ACC112 (cell line): ENCODE measurements around the gene TIGD1.

Source experiments
- H2AFZ ChIP-seq: fragments of 200-600 bp; sonication (generic); one replicate; pipeline ENCODE4 v1.6.0; 2017; ENCODE audit warnings: antibody characterized with exemption, low read length; ENCODE audit not compliant: unreplicated experiment
- H3K27ac ChIP-seq: fragments of 200-600 bp; sonication (generic); 2 replicates; pipeline ENCODE4 v1.5.1; 2014; ENCODE audit warnings: low read depth, mild to moderate bottlenecking, antibody characterized with exemption, low read length, moderate library complexity
- H3K27me3 ChIP-seq: fragments of 200-600 bp; sonication (generic); 2 replicates; pipeline ENCODE4 v1.6.1; 2014; ENCODE audit warnings: mild to moderate bottlenecking, antibody characterized with exemption, low read length, moderate library complexity, mixed read lengths; ENCODE audit not compliant: insufficient read depth
- H3K36me3 ChIP-seq: fragments of 200-600 bp; sonication (generic); 2 replicates; pipeline ENCODE4 v1.6.1; 2016; ENCODE audit warnings: mild to moderate bottlenecking, antibody characterized with exemption, low read length, moderate library complexity, mixed read lengths; ENCODE audit not compliant: insufficient read depth
- H3K4me1 ChIP-seq: fragments of 200-600 bp; sonication (generic); one replicate; pipeline ENCODE4 v1.6.1; 2016; ENCODE audit warnings: low read length, mixed read lengths; ENCODE audit not compliant: insufficient read depth, unreplicated experiment, control insufficient read depth
- H3K4me3 ChIP-seq: fragments of 200-600 bp; sonication (generic); 2 replicates; pipeline ENCODE4 v1.5.1; 2014; ENCODE audit warnings: mild to moderate bottlenecking, low read depth, low read length
- H3K79me2 ChIP-seq: fragments of 200-600 bp; sonication (generic); one replicate; pipeline ENCODE4 v1.6.0; 2016; ENCODE audit warnings: low read length; ENCODE audit not compliant: control insufficient read depth, unreplicated experiment, insufficient read depth

TIGD1 gene

DNA sequence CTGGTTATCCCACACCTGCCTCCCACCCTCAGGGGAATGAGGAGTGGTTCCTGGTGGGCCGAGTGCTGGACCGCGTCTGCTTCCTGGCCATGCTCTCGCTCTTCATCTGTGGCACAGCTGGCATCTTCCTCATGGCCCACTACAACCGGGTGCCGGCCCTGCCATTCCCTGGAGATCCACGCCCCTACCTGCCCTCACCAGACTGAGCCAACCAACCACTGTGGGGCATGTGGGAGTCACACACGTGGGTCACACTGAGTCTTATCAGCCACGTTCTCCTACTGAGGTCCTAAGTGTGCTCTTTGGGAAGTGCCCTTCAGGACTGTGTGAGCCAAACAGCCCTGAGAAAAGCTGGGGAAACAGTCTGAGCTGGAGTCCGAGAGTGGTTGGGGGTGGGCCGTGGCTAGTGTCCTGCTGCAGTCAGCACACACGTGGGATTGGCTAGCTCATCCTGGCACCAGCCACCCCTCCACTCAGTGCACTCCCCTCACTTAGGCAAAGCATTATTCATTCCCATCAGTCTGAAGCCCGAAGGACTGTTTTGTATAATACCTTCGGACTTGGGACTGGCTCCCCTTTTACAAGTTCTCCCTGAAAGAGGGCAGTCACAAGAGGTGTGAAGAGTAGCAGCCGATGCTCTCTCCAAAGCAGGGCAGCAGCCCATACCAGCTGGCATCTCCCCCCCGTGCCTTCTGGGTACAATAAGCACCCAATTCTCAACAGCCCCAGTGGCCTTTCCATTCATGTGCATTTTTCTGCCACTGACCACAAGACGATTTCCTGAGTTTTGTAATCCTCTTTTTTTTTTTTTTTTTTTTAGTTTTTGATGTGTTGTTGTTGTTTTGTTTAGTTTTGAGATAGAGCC is 4.6 kb downstream of the TIGD1 start:
- H3K4me3 ChIP-seq: no peak overlapping the region

DNA sequence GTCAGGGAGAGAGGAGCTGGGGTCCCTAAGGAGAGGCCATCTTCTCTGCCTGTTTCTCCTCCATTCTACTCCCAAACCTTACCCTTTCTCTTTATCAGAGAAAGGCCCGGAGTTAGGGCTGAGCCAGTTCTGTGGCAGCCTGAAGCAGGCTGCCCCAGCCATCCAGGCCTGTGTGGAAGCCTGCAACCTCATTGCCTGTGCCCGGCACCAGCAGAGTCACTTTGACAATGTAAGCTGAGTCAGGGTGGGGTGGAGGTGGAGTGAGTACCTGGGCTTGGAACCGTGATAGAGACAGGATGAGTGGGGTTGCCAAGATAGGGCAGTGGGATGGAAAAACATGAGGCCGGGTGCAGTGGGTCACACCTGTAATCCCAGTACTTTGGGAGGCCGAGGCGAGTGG is 5.7 kb downstream of the TIGD1 start:
- Histone ChIP-seq H3K79me2 (peaks cover 16% of the 10 kb centered on the region), H3K27ac (no peak overlapping the region), H3K36me3 (peaks cover 17% of the 10 kb centered on the region; the same call in 1 of the 2 replicates), H3K27me3 (no peaks in the 10 kb centered on the region), H3K4me3 (no peak overlapping the region), H3K4me1 (no peaks in the 10 kb centered on the region), H2AFZ (no peak overlapping the region)

More for the DNA sequence above, 4.6 kb downstream of the TIGD1 start:
- H2AFZ ChIP-seq: no peak overlapping the region
- no peaks in the 10 kb centered on the region for H3K27me3 ChIP-seq
- H3K4me1 ChIP-seq: no peaks in the 10 kb centered on the region
- H3K79me2 ChIP-seq: peaks cover 21% of the 10 kb centered on the region
- H3K27ac ChIP-seq: no peak overlapping the region
- H3K36me3 ChIP-seq: peaks cover 17% of the 10 kb centered on the region; the same call in 1 of the 2 replicates

DNA sequence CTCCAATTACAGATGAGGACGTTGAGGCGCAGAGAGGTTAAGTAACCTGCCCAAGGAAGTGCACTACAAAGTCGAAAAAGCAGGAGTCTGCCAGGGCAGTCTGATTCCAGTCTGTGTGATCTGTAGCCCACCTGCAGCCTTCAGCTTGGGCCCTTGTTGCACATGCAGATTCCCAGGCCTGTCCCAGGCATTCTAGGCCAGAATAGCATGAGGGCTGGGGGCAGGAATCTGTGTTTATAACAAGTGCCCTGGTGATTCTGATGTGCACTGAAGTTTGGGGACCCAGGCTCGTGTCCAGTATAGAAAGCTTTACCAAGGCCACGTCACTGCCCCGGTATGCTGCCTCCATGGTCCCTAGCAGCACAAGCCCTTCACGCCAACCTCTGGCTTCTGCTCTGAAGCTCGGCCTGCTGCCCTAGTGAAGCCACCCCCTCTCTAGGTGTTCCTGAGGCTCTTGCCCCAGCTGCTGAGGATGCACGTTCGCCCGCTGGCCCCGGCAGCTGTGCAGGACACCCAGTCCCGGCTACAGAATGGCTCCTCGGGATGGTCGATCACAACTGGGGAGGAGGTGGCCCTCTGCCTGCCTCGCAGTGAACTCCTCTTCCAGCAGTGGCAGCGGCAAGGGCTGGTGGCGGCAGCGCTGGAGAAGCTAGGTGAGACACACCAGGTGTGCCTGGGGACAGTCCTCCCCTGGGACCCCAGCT is 6.3 kb downstream of the TIGD1 start:
- no peaks in the 10 kb centered on the region for H3K4me1 ChIP-seq
- no peak overlapping the region for H3K4me3 ChIP-seq
- H3K27me3 ChIP-seq: peaks cover 6% of the 10 kb centered on the region
- H3K79me2 ChIP-seq: peaks cover 10% of the 10 kb centered on the region
- no peak overlapping the region for H2AFZ ChIP-seq
- no peak overlapping the region for H3K27ac ChIP-seq
- H3K36me3 ChIP-seq: peaks cover 17% of the 10 kb centered on the region; the same call in 1 of the 2 replicates

DNA sequence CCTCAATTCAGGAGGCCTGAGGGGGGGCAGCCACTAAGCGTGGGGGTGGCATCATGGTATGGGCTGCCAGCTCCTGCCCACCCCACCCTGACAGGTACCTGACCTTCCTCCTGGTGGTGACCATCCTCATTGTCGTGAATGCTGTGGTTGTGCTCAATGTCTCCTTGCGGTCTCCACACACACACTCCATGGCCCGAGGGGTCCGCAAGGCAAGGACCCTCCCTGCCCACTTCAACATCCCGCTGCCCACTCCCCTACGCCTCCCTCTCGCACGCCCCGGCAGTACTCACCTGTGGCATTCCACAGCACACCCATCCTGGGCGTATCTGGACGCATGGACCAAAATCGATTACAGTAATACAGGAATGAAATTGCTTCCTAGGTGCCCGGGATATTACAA is 6.9 kb downstream of the TIGD1 start:
- Histone ChIP-seq H3K36me3 (peaks cover 16% of the 10 kb centered on the region; the same call in 1 of the 2 replicates), H3K27ac (no peak overlapping the region), H3K4me3 (no peak overlapping the region)

DNA sequence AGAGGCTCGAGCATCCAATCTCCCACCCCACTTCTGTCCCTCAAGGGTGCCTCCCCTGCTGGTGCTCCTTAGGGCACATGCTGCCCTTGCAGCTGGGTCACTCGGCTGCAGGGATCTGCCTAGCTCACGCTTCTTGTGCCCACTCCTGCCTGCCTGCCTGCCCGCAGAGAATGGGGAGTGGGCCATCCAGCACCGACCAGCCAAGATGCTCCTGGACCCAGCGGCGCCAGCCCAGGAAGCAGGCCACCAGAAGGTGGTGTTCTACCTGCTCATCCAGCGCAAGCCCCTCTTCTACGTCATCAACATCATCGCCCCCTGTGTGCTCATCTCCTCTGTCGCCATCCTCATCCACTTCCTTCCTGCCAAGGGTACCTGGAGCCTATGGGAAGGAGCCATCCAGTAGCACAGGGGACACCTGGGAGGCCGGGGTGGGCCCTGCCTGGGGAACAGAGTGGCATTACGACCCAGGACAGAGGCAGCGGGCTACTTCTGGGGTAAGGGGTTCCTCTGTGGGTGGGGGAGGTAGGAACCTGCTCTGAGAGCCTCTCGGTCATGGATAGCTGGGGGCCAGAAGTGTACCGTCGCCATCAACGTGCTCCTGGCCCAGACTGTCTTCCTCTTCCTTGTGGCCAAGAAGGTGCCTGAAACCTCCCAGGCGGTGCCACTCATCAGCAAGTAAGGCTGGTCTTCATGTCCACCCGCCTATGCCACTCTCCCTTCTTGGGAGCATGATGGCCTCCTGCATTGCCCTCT is 7.5 kb downstream of the TIGD1 start:
- Histone ChIP-seq H2AFZ (no peak overlapping the region), H3K4me3 (no peak overlapping the region), H3K79me2 (peaks cover 5% of the 10 kb centered on the region), H3K27me3 (peaks cover 7% of the 10 kb centered on the region), H3K36me3 (peaks cover 13% of the 10 kb centered on the region; the same call in 1 of the 2 replicates), H3K27ac (no peak overlapping the region), H3K4me1 (no peaks in the 10 kb centered on the region)

More for the DNA sequence above, 6.9 kb downstream of the TIGD1 start:
- H2AFZ ChIP-seq: no peak overlapping the region
- no peaks in the 10 kb centered on the region for H3K4me1 ChIP-seq
- peaks cover 8% of the 10 kb centered on the region for H3K79me2 ChIP-seq
- H3K27me3 ChIP-seq: peaks cover 7% of the 10 kb centered on the region

DNA sequence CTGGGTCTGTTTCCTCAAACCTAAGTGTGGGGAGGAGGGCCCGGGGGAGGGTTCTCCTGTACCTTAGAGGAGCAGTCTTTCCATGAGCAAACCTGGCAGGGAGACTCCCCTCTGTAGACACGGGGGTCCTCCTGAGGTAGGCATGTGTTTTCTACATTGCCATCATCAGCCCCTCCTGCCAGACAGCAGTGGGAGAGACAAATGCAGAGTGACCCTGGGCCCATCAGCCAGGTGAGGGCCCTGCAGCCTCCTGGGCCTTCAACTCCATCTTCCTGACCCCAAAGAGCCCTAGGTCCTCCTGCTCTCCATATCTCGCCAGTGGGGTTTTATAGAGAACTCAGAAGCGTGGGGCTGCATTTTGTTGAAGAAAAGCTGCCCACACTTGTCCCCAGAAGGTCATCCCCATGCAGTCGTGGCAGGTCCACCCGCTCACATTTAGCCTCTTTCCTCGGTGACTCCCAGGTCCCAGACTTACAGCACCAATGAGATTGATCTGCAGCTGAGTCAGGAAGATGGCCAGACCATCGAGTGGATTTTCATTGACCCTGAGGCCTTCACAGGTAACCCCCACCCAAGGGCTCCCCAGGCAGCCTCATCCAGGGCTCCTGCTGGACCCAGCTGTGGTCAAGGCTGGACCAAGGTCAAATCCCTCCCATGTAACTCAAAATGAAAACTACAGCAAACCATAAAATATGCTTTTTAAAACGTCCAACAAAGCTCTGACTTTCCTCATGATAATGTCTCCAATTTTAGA is 8.2 kb downstream of the TIGD1 start:
- no peaks in the 10 kb centered on the region for H3K4me1 ChIP-seq

DNA sequence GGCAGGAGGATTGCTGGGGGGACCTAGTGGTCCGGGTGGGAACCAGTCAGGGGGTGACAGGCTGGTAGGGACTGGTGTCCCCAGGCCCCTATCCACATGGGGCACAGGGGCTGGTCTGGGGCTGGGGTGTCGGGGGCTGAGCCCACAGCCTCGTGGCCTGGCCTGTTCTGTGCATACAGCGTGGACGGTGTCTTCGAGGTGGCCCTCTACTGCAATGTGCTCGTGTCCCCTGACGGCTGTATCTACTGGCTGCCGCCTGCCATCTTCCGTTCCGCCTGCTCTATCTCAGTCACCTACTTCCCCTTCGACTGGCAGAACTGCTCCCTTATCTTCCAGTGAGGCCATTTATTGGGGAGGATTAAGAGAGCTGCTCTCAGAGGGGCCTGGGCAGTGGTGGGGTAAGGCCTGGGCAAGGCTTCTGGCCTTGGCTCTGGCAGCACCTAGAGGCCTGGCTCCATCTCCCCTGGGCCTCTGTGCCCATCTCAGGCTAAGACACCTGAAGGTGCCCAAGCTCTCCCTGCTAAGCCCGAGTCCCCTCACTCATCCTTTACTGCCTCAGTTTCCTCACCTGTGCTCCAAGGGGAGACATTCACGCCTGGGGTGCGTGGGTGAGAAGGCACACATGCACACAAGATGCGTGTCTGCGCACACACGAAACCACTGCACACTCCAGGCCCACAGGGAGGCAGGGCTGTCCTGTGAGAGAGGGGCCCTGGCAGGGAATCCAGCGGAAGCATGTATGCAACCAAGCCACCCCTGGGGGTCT is 9.0 kb downstream of the TIGD1 start:
- Histone ChIP-seq H3K27ac (no peak overlapping the region), H3K36me3 (0 out of 2 replicates have a peak, but pooled peaks cover under 1% of the 10 kb centered on the region), H2AFZ (no peak overlapping the region), H3K4me3 (no peak overlapping the region), H3K79me2 (no peaks in the 10 kb centered on the region), H3K27me3 (peaks cover 7% of the 10 kb centered on the region), H3K4me1 (no peaks in the 10 kb centered on the region)

More for the DNA sequence above, 8.2 kb downstream of the TIGD1 start:
- Histone ChIP-seq H3K79me2 (no peaks in the 10 kb centered on the region), H2AFZ (no peak overlapping the region), H3K27ac (no peak overlapping the region), H3K36me3 (peaks cover 8% of the 10 kb centered on the region; the same call in 1 of the 2 replicates), H3K27me3 (peaks cover 7% of the 10 kb centered on the region), H3K4me3 (no peak overlapping the region)

DNA sequence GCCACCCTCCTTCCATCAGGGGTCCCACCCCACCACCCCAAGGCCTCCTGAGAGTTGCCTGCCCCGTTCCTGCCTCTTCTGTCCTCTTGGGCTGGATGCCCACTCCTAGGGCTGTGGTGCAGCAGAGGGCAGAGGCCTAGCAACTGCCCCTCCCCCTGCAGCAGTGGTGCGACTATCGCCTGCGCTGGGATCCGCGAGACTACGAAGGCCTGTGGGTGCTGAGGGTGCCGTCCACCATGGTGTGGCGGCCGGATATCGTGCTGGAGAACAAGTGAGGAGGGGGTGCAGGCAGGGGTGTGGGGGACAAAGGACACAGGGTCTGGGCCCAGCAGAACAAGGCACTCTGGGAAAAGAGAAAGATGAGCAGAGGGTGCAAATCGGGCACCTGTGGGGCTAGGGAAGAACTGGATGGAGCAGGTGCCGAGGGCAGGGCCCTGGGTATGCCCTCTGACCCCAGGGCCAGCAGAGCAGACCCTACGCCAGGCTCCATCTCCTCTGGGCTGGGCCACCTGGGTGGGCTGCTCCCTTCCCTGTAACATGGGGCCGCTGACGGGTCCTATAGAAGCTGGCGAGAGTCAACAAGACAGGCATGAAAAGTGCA is 9.8 kb downstream of the TIGD1 start:
- peaks cover 7% of the 10 kb centered on the region for H3K27me3 ChIP-seq

More for the DNA sequence above, 9.8 kb downstream of the TIGD1 start:
- Histone ChIP-seq H3K36me3 (no peaks in the 10 kb centered on the region), H3K4me1 (no peaks in the 10 kb centered on the region), H3K4me3 (no peak overlapping the region), H2AFZ (no peak overlapping the region), H3K79me2 (no peaks in the 10 kb centered on the region), H3K27ac (no peak overlapping the region)
